Calu3 (cell line): Measurements from ENCODE around the gene KDM5C. TPM values are rescaled to one million over a fixed set of nuclear protein-coding genes. Genes with fewer than 3 reads are reported as not detected.
A peak's percentile ranks its signal among the peaks of the same experiment; 100 is the strongest.

ENCODE experiments used
- Bru-seq: library from RNA; stranded (reverse); fragments of 400-500 nt; gene quantifications from one replicate; lab custom pipeline; 2021; lab: Mats Ljungman, UMichigan
- BruChase-seq, 2 experiments: library from RNA; stranded (reverse); fragments of 400-500 nt; gene quantifications; one replicate each; lab custom pipeline; 2021; lab: Mats Ljungman, UMichigan
- BruUV-seq: library from RNA; stranded (reverse); fragments of 400-500 nt; replicated peaks from 2 replicates; lab custom pipeline; 2021; lab: Mats Ljungman, UMichigan
- CTCF ChIA-PET: fragments of 300-600 bp; sonication (Branson Sonifier 250); formaldehyde crosslinking; loops from one replicate; lab custom pipeline; 2022; ENCODE audit warnings: antibody characterized with exemption; lab: Charles Lee
- DNase-seq: peaks from one replicate; pipeline ENCODE4 v3.0.0; 2022
- H3K27ac Mint-ChIP-seq: one replicate; pipeline ENCODE4 v1.8.0; 2022; ENCODE audit warnings: mixed read lengths; ENCODE audit not compliant: unreplicated experiment
- H3K27me3 Mint-ChIP-seq: one replicate; pipeline ENCODE4 v1.8.0; 2022; ENCODE audit warnings: mixed read lengths; ENCODE audit not compliant: unreplicated experiment
- H3K36me3 Mint-ChIP-seq: one replicate; pipeline ENCODE4 v1.8.0; 2022; ENCODE audit warnings: mild to moderate bottlenecking, moderate library complexity, mixed read lengths; ENCODE audit not compliant: insufficient read depth, unreplicated experiment
- H3K4me1 Mint-ChIP-seq: one replicate; pipeline ENCODE4 v1.8.0; 2022; ENCODE audit warnings: mild to moderate bottlenecking, low read depth, mixed read lengths; ENCODE audit not compliant: unreplicated experiment
- H3K4me3 Mint-ChIP-seq: one replicate; pipeline ENCODE4 v1.8.0; 2022; ENCODE audit warnings: mild to moderate bottlenecking, low read depth, moderate library complexity, mixed read lengths; ENCODE audit not compliant: unreplicated experiment
- H3K9me3 Mint-ChIP-seq: one replicate; pipeline ENCODE4 v1.8.0; 2022; ENCODE audit warnings: low read depth, mixed read lengths; ENCODE audit not compliant: unreplicated experiment
- intact Hi-C: fragments of 100-400 bp; cut with micrococcal nuclease; formaldehyde crosslinking; loops from one replicate; pipeline ENCODE4 v1.10.0; 2022; ENCODE audit not compliant: unreplicated experiment
- long read RNA-seq: library from polyadenylated mRNA; stranded (forward); transcript quantifications from one replicate; pipeline ENCODE4 v2.0.0, GENCODE V29; 2022
- total RNA-seq: library from RNA; stranded (reverse); gene quantifications from 2 replicates; pipeline ENCODE4 v1.2.3, GENCODE V29; 2022
- TF ChIP-seq, protein P1 (sequence below): fragments of 200-600 bp; IDR thresholded peaks from one replicate; pipeline ENCODE4 v1.8.0; 2022; ENCODE audit warnings: antibody characterized with exemption; ENCODE audit not compliant: unreplicated experiment

KDM5C gene
- total RNA-seq (91.6 and 98.4 TPM in 2 replicates), Bru-seq, nascent RNA (percentile 80 among the genes with signal in this experiment), BruChase-seq, experiment 1, labeled RNA remaining after a 6-hour chase (percentile 86 among the genes with signal in this experiment), BruChase-seq, experiment 2, labeled RNA remaining after a 2-hour chase (percentile 80 among the genes with signal in this experiment)
- long read RNA-seq, full-length matches to known transcripts = 2 of 21 reads
- long read RNA-seq, partial matches to known transcripts = 6 of 21 reads
- long read RNA-seq, other reads (novel, unspliced or antisense) = 13 of 21 reads

DNA sequence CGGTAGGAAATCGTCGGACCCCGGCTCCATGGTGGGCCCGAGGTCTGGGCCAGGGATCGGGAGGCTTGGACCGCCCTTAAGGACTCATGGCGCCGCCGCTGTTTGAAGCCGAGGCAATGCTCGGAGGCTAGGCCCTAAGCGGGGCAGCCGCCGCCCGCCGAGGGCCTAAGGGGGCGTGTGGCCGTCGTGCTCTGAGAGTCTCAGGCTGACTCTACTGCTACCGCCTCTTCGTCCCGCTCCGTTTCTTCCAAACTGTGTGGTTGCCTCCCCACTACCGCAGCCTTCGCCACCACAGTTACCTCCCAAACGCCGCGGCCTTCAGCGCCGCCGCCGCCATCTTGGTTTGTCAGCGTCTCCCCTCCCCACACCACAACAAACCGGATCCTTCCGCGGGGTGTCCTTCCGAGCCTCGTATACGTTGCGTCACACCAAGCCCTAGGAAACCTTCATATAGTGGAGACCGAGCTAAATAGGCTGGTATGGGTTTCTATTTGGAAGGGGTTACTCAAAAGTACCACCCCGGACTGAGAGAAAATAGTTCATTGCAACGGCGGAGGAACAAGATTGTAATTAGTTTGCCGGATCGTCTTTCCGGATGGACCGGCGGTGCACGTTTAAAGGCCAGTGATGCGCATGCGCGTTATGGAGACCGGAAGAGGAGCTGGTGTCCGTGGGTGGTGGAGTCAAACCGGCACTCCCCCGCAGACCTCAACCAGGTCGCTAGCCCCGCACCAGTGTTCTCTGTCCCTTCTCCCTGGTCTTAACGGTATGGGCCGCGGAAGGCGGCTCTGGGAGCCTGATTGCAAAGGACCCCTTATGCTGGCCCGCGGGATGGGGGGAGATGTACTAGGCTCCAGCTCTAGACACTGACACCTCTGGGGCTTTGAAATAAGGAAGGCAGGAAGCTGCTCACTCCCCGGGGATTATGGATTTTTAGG lies at the start of gene KDM5C:
TSS of gene KDM5C (minus strand) at position 348 of the 938 bp plus-strand sequence. CDS start at position 30, 318 bp downstream.
- BruUV-seq = no TSS peak
- peak; percentile 84 for DNase-seq
- CTCF ChIA-PET = interaction anchor here (0.7 kb wide), 1 partner anchor 197 kb away, joined by 3 read pairs; the partner anchor contains the start of genes RIBC1 and SMC1A
- intact Hi-C loops = no loop called here
- TF ChIP-seq, protein P1, sequence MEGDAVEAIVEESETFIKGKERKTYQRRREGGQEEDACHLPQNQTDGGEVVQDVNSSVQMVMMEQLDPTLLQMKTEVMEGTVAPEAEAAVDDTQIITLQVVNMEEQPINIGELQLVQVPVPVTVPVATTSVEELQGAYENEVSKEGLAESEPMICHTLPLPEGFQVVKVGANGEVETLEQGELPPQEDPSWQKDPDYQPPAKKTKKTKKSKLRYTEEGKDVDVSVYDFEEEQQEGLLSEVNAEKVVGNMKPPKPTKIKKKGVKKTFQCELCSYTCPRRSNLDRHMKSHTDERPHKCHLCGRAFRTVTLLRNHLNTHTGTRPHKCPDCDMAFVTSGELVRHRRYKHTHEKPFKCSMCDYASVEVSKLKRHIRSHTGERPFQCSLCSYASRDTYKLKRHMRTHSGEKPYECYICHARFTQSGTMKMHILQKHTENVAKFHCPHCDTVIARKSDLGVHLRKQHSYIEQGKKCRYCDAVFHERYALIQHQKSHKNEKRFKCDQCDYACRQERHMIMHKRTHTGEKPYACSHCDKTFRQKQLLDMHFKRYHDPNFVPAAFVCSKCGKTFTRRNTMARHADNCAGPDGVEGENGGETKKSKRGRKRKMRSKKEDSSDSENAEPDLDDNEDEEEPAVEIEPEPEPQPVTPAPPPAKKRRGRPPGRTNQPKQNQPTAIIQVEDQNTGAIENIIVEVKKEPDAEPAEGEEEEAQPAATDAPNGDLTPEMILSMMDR = no peak
- no peaks in the 10 kb centered on the region for H3K9me3 Mint-ChIP-seq
- H3K4me3 Mint-ChIP-seq = peak within 1 kb of the TSS; percentile 95
- H3K4me1 Mint-ChIP-seq = peaks cover 13% of the 10 kb centered on the region
- peaks cover under 1% of the 10 kb centered on the region for H3K27me3 Mint-ChIP-seq
- H3K27ac Mint-ChIP-seq = peak within 1 kb of the TSS; percentile 99
- H3K36me3 Mint-ChIP-seq = peaks cover 31% of the 10 kb centered on the region

DNA sequence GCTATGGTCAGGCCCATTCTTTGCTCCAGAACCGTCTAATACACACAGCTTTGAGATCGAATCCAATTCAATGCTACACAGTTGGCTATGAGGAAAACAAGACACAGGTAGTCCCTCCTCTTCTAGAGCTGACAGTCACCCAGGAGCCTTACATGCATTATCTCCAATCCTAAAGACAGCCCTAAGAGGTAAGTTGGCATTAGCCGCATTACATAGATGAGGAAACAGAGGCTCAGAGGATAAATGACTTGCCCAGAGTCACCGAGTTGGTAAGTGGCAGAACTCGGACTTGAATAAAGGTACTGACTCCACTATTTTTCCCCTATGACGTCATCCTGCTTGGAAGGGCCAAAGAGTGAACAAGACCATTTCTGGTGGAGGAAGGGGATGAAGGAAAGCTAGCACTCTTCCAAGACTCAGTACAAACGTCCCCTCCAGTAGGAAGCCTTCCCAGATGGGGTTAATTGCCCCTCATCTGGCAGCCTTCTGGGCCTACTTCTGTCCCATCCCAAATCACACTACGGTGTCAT lies 47.9 kb upstream of the KDM5C start:
- no peaks in the 10 kb centered on the region for H3K27me3 Mint-ChIP-seq
- TF ChIP-seq, protein P1 = no peak
- DNase-seq = no peak
- H3K36me3 Mint-ChIP-seq = no peaks in the 10 kb centered on the region
- intact Hi-C loops = no loop called here
- CTCF ChIA-PET = no interaction called here
- H3K27ac Mint-ChIP-seq = no peak overlapping the region
- H3K4me1 Mint-ChIP-seq = no peaks in the 10 kb centered on the region
- no TSS peak for BruUV-seq
- no peaks in the 10 kb centered on the region for H3K9me3 Mint-ChIP-seq
- no peak overlapping the region for H3K4me3 Mint-ChIP-seq

DNA sequence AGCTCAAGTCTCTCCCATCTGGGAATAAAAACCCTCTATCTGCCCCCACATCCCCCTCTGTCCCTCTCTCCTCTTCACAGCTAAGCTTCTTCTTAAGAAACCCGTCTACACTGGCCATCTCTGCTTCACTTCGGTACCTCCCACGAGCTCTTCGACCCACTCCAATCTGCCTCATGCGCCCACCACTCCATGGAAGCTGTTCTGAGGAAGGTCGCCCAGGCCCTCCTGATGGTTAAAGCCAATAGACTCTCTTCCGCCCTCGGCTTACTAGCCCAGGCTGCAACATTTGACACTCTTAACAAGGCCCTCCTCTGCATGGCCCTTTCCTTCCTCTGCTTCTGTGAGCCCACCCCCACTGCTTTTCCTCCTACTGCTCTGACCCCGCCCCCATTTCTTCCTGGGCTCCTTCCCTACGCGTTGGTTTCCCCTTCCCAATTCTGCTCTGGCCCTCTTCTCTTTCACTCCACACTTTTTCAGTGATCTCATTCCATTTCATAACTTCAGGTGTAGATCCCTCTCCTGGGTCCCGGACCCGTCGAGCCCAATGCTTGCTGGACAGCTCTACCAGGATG lies 44.6 kb upstream of the KDM5C start:
- Mint-ChIP-seq H3K4me1 (peaks cover 19% of the 10 kb centered on the region), H3K9me3 (no peaks in the 10 kb centered on the region), H3K4me3 (no peak overlapping the region), H3K27me3 (no peaks in the 10 kb centered on the region), H3K27ac (no peak overlapping the region), H3K36me3 (peaks cover 6% of the 10 kb centered on the region)
- intact Hi-C loops = no loop called here
- no peak for DNase-seq
- no TSS peak for BruUV-seq
- CTCF ChIA-PET = no interaction called here
- TF ChIP-seq, protein P1 = no peak

DNA sequence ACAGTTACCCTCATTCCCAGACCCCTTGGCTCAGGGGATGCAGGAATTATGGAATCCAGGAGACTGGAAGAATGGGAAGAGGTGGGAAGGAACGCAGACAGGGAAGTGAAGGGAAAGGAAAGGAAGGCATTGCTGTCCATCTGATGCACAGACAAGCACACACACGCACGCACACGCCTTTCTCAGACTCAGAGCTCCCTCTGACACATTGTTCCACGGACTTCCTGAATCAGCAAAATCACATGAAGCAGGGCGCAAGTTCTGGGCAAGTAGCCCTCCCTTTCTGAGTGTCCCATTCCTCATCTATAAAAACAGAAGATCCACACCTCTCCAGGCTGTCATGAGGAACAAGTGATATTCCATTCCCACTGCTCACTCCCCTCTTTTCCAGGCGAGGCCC lies 43.2 kb upstream of the KDM5C start:
- no TSS peak for BruUV-seq
- intact Hi-C loops = no loop called here
- Mint-ChIP-seq H3K27me3 (no peaks in the 10 kb centered on the region), H3K36me3 (peaks cover 15% of the 10 kb centered on the region), H3K4me3 (no peak overlapping the region), H3K4me1 (peaks cover 33% of the 10 kb centered on the region), H3K27ac (no peak overlapping the region), H3K9me3 (no peaks in the 10 kb centered on the region)
- no peak for DNase-seq
- TF ChIP-seq, protein P1 = no peak
- CTCF ChIA-PET = no interaction called here
